HG03342 (cell line): ENCODE results near the gene TMPRSS6.
"Not testable (repeated sequence)": the region's sequence is repeated elsewhere in the genome, so short reads cannot be mapped to it uniquely, and the experiment has no call there.

Experiments used
- ATAC-seq: cut with Tn5 transposase; IDR thresholded peaks from one replicate; pipeline ENCODE4 v1.9.1; 2021; ENCODE audit warnings: mild to moderate bottlenecking, moderate library complexity; ENCODE audit not compliant: unreplicated experiment

Gene TMPRSS6

GRCh38 chr22:37090920-37091695, 18.4 kb downstream of the TMPRSS6 start:
- no peak for ATAC-seq

GRCh38 chr22:37089434-37089833, 20.1 kb downstream of the TMPRSS6 start:
- no peak for ATAC-seq

GRCh38 chr22:37088750-37089408, 20.6 kb downstream of the TMPRSS6 start:
- ATAC-seq: no peak

GRCh38 chr22:37088108-37088605, 21.4 kb downstream of the TMPRSS6 start:
- ATAC-seq: no peak

- no peak for ATAC-seq
Measured at GRCh38 chr22:37086184-37086583, 23.3 kb downstream of the TMPRSS6 start.

- no peak for ATAC-seq
Measured at GRCh38 chr22:37084385-37084784, 25.1 kb downstream of the TMPRSS6 start.

- no peak for ATAC-seq
Measured at GRCh38 chr22:37083914-37084313, 25.6 kb downstream of the TMPRSS6 start.

- ATAC-seq: no peak
Measured at GRCh38 chr22:37082251-37082873, 27.2 kb downstream of the TMPRSS6 start.

GRCh38 chr22:37080838-37081237, 28.7 kb downstream of the TMPRSS6 start:
- ATAC-seq: no peak

- no peak for ATAC-seq
Measured at GRCh38 chr22:37080438-37080837, 29.1 kb downstream of the TMPRSS6 start.

- no peak for ATAC-seq
Measured at GRCh38 chr22:37079668-37080171, 29.8 kb downstream of the TMPRSS6 start.

- no peak for ATAC-seq
Measured at GRCh38 chr22:37079158-37079557, 30.4 kb downstream of the TMPRSS6 start.

GRCh38 chr22:37077802-37078448, 31.6 kb downstream of the TMPRSS6 start:
- ATAC-seq: no peak

- no peak for ATAC-seq
Measured at GRCh38 chr22:37075822-37076433, 33.6 kb downstream of the TMPRSS6 start.

- ATAC-seq: no peak
Measured at GRCh38 chr22:37075046-37075445, 34.5 kb downstream of the TMPRSS6 start.

GRCh38 chr22:37074537-37074936, 35.0 kb downstream of the TMPRSS6 start:
- ATAC-seq: no peak

- ATAC-seq: no peak
Measured at GRCh38 chr22:37072673-37073072, 36.8 kb downstream of the TMPRSS6 start.

GRCh38 chr22:37071850-37072592, 37.5 kb downstream of the TMPRSS6 start:
- not testable (repeated sequence) for ATAC-seq

GRCh38 chr22:37070744-37071143, 38.8 kb downstream of the TMPRSS6 start:
- no peak for ATAC-seq

- ATAC-seq: no peak
Measured at GRCh38 chr22:37070334-37070733, 39.2 kb downstream of the TMPRSS6 start.
